HG03558 (cell line): ENCODE results near the gene GATAD2B.
"Not testable (repeated sequence)": the region's sequence is repeated elsewhere in the genome, so short reads cannot be mapped to it uniquely, and the experiment has no call there.

ENCODE experiments used
- ATAC-seq: cut with Tn5 transposase; IDR thresholded peaks from one replicate; pipeline ENCODE4 v1.9.1; 2021; ENCODE audit warnings: moderate number of reproducible peaks; ENCODE audit not compliant: unreplicated experiment; ENCODE audit errors: extremely low read depth

GATAD2B gene

DNA sequence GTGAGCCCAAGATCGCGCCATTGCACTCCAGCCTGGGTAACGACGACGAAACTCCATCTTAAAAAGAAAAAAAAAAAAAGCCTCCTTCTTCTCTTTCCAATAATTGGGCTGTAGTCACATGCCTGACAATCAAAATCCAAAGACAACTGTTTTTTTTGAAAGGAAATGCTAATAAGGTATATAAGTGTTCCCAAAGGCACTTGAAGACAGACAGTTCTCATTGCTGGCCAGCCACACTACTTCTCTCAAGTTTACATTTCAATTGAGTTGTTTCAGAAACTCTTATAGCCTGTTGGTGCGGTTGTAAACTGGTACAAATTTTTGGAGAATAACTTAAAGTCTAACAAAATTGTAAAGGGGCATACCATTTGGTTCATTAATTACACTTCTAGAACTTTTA lies 23.3 kb downstream of the GATAD2B start:
- ATAC-seq, result no peak

DNA sequence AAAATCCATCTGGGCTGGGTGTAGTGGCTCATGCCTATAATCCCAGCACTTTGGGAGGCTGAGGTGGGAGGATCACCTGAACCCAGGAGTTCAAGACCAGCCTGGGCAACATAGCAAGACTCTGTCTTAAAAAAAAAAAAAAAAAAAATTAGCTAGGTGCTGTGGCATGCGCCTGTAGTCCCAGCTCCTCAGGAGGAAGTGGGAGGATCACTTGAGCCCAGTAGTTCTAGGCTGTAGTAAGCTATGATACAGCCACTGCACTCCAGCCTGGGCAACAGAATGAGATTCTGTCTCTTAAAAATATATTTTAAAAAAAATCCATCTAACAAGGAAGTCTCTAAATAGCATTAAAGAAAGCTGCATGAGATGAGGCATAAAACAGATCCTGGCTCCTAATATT lies 26.9 kb downstream of the GATAD2B start:
- not testable (repeated sequence) for ATAC-seq

DNA sequence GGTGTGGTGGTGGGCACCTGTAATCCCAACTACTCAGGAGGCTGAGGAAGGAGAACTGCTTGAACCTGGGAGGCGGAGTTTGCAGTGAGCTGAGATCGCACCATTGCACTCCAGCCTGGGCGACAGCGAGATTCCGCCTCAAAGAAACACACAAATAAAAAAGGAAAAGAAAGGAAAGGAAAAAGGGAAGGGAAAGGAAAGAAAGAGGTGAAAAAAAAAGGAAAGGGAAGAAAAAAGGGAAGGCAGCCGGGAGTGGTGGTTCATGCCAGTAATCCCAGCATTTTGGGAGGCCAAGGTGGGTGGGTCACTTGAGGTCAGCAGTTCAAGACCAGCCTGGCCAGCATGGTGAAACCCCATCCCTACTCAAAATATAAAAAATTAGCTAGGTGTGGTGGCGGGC lies 31.7 kb downstream of the GATAD2B start:
- not testable (repeated sequence) for ATAC-seq

DNA sequence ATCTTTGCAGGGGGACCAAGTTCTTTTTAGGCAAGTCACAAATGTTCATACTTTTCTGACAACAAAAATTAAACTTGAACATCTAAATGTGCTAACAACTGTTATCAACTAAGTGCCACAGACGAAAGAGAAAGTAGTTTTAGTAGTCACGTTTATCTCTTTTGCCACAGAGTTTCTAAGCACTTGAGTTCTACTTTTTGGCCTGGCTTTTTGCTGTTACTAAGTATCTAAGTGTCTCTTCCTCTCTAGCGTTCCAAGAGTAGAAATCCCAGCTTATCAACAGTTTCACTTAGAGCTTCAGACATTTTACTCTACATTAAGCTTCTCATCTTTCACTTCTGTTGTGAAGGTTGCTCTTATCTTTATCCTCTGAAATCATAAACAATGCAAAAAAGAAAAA lies 34.2 kb downstream of the GATAD2B start:
- ATAC-seq, result no peak

DNA sequence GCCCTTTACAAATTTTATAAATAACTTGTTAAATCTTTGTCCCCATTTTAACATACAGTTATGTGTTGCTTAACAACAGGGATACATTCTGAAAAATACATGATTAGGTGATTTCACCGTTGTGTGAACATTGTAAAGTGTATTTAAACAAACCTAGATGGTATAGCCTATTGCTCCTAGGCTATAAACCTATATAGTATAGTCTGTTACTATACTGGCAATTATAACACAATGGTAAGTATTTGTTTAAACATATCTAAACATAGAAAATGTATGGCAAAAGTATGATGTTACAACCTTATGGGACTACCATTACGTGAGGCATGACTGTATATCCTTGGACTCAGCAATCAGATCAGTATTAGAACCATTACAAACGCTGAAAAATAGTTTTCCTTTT lies 36.6 kb downstream of the GATAD2B start:
- no peak for ATAC-seq

DNA sequence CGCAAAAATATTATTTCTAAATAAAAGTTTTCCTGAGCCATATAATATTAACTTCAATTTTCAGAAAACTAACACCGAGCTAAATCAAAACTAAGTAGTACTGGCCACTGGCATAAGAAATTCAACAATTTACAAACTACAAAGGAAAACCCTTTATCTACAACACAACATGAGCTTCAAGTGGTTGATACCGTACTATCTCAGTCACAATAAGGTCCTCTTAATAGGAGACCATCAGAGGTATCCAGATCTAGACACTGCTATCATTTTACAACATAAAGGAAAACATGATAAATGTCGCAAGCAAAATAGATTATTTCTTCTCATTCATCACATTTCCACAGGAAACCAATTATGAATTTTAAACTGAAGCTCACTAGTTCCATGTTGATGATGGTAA lies 39.5 kb downstream of the GATAD2B start:
- ATAC-seq, result no peak

DNA sequence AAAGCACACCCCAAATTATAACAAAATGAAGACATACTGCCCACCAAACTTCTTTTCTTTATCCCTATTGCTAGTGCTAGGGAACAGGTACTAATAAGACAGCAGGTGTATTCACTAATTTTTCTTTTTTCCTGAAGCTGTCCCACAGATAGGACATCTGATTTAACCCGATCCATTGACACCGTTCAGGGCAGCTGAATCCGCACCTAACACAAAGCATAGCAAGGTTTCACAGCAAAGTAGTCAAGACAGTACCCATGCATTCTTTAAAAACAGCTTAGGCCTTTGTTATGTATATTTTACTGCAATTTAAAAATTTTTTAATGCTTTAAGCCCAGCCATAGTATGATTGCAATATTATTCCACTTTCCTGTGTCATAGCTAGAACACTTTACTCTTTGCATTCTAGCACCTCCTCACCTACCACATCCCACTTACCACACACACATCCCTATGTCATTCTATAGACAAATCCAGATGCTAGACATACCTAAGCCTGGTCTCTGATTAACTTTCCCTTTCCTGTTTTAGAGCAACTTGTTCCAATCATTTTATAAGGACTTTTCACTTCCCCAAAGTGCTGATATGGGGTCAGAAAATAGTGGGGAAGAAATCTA lies 40.4 kb downstream of the GATAD2B start:
- ATAC-seq, result no peak

DNA sequence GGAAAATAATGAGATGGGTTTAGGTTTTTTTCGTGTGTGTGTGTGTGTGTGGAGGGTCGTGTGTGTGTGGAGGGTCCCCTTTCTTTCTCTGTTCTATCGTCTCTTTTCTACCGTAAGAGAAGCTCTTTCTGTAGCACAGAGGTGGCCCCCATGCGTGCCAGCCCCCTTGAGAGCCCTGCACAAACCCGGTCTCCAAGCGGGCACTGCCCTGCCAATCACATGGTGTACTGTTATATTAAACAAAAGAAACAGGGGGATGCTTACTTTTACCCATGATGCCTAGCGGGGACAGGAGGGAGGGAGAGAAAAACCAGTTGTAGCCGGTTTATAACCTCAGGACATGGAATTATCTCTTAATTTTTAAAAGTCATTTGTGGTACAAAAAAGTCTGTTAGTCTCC lies 41.0 kb downstream of the GATAD2B start:
- no peak for ATAC-seq

DNA sequence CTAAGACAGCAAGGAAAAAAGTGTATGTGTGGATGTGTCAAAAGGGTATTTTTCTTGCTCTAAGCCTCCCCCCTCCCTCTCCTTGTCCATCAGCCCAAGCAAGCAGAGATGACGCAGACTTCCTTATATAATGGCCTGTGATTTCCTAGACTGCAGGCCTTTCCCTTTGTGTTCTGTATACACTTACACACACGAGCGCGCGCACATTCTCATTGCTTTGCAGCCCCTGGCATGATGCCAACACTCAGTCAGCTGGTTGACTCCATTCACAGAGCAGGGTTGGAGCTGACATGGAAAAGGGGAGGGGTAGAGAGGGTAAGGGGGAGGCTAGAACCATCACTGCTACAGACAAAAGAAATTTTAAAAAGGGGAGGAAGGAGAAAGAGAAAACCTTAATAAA lies 41.8 kb downstream of the GATAD2B start:
- no peak for ATAC-seq

DNA sequence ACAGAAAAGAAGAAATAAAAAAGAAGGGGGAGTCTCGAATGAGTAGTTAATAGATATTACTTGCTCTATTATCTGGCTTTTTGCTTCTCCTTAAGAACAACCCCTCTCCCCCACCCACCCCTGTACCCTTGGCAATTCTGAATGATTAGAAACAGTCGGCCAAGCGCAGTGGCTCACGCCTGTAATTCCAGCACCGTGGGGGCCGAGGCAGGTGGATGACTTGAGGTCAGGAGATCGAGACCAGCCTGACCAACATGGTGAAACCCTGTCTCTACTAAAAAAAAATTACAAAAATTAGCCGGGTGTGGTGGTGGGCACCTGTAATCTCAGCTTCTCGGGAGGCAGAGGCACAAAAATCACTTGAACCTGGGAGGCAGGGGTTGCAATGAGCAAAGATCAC lies 42.7 kb downstream of the GATAD2B start:
- no peak for ATAC-seq

DNA sequence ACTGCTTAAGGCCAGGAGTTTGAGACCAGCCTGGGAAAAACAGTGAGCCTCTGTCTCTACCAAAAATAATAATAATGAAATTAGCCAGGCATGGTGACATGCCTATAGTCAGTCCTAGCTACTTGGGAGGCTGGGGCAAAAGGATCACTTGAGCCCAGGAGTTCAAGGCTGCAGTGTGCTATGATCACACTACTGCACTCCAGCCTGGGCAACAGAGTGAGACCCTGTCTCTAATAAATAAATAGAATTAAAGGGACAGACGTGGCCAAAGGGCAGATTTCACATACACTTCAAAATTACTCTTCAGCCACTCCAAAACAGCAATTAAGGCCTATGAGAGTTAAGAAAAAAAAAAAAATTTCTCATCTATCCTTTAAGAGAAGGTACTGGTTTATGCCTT lies 45.7 kb downstream of the GATAD2B start:
- no peak for ATAC-seq

DNA sequence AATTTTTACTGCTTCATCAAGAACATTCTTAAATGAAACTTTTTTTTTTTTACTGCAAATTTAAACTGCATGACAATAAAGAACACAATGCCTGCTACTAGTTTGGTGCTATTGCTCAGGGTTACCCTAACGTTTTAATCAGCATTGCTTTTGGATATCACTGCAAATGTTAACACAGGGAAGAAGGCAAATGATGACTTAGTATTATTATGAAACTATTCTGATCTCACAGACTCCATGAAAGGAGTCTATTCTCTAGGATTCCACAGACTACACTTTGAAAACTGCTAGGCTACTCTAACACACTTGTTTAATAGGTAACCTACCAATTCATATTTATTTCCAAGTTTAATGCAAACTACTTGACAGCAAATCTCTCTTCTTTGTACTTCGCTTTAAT lies 49.8 kb downstream of the GATAD2B start:
- no peak for ATAC-seq

DNA sequence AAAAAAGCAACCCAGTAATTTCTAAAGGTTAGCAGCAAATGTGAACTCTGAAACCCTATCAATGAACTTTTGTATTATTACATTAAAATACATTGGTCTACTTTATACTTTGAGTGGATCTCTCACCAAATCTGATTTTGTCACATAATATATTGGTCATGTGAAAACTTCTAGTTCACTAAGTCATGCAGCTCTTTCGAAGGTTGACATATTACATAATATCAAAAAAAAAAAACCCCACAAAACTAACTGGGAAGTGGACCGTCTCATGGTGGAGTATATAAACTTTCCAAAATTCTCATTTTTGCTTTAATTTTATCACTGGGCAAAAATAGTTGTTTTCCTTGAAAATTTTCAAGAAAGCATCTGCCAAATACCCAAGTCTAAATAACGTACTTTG lies 50.4 kb downstream of the GATAD2B start:
- ATAC-seq, result no peak

DNA sequence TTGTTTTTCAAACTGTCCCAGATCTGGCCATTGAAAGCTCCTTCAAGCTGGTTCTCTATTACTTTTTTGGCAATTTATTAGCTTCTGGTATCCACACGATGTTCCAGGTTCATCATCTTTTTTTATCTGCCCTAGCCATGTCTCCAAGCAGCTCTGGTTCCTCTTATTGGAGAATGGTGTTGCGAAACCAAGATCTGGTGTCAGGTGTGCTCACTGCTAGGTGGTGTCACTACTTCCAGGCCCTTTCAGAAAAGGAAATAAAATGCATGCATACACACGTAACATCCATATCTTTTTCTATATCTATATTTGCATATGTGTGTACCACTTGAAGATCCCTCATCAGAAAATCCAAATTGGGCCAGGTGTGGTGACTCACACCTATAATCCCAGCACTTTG lies 53.3 kb downstream of the GATAD2B start:
- ATAC-seq, result no peak

DNA sequence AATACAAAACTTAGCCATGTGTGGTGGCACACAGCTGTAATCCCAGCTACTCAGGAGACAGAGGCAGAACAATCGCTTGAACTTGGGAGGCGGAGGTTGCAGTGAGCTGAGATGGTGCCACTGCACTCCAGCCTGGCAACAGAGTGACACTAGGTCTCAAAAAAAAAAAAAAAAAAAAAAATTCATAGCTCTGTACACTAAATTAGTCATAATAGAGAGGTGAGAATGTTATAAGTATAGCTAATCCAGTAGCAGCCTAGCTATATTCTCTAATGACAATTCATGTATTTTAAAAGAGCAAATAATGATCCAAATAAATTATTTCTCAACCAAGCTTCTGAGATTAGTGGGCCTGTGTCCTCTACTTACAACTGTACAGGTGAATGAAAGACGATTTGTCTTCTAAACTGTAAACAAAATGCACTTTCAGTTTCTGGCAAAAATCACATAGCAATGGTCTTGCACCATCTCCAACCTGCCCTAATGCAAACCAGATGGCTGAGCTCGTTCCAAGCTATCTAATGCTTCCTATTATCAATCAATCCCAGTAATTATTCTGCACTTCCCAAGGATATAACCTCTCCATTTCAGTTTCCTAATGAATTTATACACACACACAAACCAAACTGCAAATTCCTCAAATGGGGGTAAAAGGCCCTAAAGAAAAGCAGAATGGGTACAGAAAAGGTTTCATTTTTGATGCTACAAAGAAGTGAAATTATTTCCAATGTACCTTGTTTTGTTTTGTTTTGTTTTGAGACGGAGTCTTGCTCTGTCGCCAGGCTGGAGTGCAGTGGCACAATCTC lies 56.5 kb downstream of the GATAD2B start:
- ATAC-seq, result no peak

DNA sequence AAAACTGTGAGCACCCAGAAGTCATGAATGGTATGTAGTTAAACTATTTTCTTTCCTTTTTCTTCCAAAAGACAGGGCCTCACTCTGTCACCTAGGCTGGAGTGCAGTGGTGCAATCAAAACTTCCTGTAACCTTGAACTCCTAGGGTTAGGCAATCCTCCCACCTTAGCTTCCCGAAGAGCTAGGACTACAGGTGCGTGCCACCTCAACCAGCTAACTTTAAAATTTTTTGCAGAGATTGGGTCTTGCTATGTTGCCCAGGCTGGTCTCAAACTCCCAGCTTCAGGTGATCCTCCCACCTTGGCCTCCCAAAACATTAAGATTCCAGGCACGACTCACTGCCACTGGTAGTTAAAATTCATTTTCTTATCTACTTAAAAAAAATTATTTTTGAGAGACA lies 62.5 kb downstream of the GATAD2B start:
- no peak for ATAC-seq

DNA sequence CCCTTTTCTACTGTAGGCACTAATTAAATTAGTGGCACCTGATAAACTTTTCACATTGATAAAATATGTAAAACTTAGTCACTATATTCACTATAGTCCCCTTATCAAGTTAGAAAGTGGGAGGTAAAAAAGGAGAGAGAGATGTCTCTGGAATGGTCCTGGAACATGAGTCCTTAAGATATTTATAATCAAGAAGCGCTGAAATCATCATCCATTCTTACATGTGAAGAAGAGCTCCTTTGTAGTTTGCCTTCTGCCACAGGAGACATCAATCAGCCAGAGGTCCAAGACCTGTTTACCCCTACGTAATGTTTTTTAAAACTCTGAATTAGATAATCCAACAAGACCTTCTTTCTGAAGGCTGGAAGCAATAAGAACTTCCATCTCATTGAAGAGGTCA lies 65.3 kb downstream of the GATAD2B start:
- ATAC-seq, result no peak

DNA sequence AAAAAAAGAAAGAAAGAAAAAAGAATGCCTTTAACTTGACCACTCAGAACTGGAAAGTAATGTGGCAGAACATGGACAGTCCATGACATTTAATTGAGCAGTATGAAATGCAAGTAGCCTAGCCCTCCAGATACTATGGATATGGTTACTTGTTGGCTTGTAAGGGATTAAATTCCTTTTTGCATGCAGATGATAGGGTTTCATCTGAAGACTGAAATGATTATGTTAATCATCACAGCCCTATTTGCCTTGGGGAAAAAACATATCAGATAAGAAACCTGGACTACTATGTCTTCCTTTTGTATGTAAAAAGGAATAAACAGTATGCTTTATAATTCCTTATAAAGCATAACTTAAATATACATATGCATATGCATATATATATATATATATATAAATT lies 66.0 kb downstream of the GATAD2B start:
- ATAC-seq, result no peak

DNA sequence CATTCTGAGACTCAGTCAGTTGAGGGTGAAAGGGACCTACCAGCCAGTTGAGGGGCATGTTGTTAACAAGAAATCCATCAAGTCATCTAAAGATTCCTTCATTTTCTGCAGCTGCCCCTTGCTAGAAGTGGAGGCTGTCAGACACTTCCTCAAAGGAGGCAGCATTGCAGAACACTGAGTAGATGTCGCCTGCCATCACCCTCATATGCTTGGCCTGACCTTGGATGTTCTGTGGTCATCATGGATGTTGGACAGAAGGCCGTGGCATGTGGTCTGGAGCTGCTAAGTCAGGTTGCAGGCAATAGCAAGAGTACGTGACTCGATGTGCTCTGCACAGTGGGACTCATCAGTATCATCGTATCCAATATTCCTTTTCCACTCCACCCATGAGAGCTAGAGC lies 70.6 kb downstream of the GATAD2B start:
- ATAC-seq, result no peak

DNA sequence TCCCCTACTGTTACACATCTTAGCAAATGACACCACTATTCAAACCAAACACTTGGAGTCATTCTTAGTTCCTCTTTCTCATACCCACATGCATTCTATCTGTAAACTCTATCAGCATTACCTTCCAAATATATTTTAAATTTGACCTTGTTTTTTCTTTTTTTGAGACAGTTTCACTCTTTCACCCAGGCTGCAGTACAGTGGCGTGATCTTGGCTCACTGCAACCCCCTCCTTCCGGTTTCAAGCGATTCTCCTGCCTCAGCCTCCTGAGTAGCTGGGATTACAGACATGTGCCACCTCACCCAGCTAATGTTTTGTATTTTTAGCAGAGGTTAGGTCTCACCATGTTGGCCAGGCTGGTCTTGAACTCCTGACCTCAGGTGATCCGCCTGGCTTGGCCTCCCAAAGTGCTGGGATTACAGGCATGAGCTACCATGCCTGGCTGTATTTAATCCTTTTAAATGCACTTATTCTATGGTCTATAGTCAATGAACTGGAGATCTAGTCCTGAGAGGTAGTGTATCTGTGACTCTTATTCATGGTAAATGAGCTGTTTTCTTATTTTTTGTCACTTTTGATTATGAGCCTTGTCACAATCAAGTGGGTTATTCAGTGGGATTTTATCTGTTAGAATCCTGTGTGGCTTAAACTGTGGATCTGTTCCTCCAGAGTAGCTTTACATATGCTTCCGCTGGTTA lies 73.1 kb downstream of the GATAD2B start:
- ATAC-seq, result peak; percentile 55

DNA sequence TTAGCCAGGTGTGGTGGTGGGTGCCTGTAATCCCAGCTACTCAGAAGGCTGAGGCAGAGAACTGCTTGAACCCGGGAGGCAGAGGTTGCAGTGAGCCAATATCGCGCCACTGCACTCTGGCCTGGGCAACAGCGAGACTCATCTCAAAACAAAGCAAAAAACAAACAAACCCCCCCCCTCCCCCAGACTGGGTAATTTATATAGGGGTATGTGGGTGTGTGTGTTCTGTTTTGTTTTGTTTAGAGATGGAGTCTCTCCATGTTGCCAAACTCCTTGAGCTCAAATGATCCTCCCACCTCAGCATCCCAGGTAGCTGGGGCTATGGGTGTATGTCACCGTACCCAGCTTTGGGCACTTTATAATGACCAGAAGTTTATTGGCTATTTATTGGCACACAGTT lies 74.0 kb downstream of the GATAD2B start:
- no peak for ATAC-seq

DNA sequence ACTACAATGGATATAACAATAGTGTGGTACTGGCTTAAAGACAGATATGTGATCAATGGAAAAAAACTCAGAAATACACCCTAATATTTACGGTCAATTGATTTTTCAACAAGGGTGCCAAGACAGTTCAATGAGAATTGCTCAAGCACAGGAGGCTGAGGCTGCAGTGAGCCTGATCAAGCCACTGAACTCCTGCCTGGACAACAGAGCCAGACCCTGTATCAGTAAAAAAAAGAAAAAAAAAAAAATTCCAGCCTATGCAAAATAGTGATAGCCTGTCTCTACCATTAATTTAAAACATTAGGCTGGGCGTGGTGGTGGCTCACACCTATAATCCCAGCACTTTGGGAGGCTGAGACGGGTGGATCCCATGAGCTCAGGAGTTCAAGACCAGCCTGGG lies 77.6 kb downstream of the GATAD2B start:
- ATAC-seq, result no peak
